NB4 (cell line): ENCODE measurements around the gene SUMF1.

Experiments used
- CTCF ChIP-seq: IDR thresholded peaks from one replicate; pipeline ENCODE4 v1.5.1; 2012; ENCODE audit warnings: low read depth, low read length
- MYC ChIP-seq: IDR thresholded peaks from 2 replicates; pipeline ENCODE4 v1.6.1; 2011; ENCODE audit warnings: low read depth, low read length
- POLR2A ChIP-seq: IDR thresholded peaks from 2 replicates; pipeline ENCODE4 v1.6.1; 2011; ENCODE audit warnings: mild to moderate bottlenecking; ENCODE audit not compliant: insufficient read length; ENCODE audit errors: extremely low read depth
- TF ChIP-seq, protein P1 (sequence below): IDR thresholded peaks from 2 replicates; pipeline ENCODE4 v1.6.1; 2011; ENCODE audit warnings: low read depth, low read length

GRCh38 chr3:4512895-4513616, 46.0 kb upstream of the SUMF1 start:
- TF ChIP-seq CTCF (no peak), POLR2A (no peak), MYC (no peak)
- TF ChIP-seq, protein P1, sequence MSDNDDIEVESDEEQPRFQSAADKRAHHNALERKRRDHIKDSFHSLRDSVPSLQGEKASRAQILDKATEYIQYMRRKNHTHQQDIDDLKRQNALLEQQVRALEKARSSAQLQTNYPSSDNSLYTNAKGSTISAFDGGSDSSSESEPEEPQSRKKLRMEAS: no peak
